ENCODE results near the gene CALR. TPM values are rescaled to one million over a fixed set of nuclear protein-coding genes. Genes with fewer than 3 reads are reported as not detected.

The CALR gene
- 877 and 947 TPM in 2 replicates for total RNA-seq

GRCh38 chr19:12937927-12938778 lies at the start of gene CALR:
Gene CALR (plus strand): TSS chr19:12938609. CDS start chr19:12938680, 71 bp downstream.

GRCh38 chr19:12890787-12891552 lies 47.4 kb upstream of the CALR start, which contains the start of gene GCDH:
Gene GCDH (plus strand): TSS chr19:12891160. CDS start chr19:12891305, 145 bp downstream.

GRCh38 chr19:12933287-12934072 lies 4.9 kb upstream of the CALR start, which contains the start of gene FARSA:
Gene FARSA (minus strand): TSS chr19:12933711. CDS start chr19:12933696, 15 bp downstream.

GRCh38 chr19:12945479-12946091 lies 7.2 kb downstream of the CALR start, which contains the start of gene RAD23A:
Gene RAD23A (plus strand): TSS chr19:12945862. CDS start chr19:12945949, 87 bp downstream.

GRCh38 chr19:12956446-12957388 lies 18.3 kb downstream of the CALR start, which contains the start of gene GADD45GIP1:
Gene GADD45GIP1 (minus strand): TSS chr19:12957223. CDS start chr19:12957212, 11 bp downstream.

GRCh38 chr19:12969292-12969988 lies 31.0 kb downstream of the CALR start, which contains the start of gene DAND5:
Gene DAND5 (plus strand): TSS chr19:12969576. CDS start chr19:12969661, 85 bp downstream.

Other genes starting within 250 kb of the CALR start
- gene FBXW9, start 242.0 kb upstream of the CALR start, total RNA-seq = 7.3 and 8.3 TPM in 2 replicates
- gene TNPO2, start 214.7 kb upstream of the CALR start, total RNA-seq = 32.9 and 45.1 TPM in 2 replicates
- gene TRIR, start 203.9 kb upstream of the CALR start, total RNA-seq = 311 and 336 TPM in 2 replicates
- gene GET3, start 201.1 kb upstream of the CALR start, total RNA-seq = 46.8 and 54.1 TPM in 2 replicates
- not detected in 2 replicates for gene BEST2, start 186.8 kb upstream of the CALR start, total RNA-seq
- 15.2 and 16.8 TPM in 2 replicates for gene HOOK2, start 163.1 kb upstream of the CALR start, total RNA-seq
- gene JUNB, start 147.1 kb upstream of the CALR start, total RNA-seq = 387 and 404 TPM in 2 replicates
- 252 and 259 TPM in 2 replicates for gene PRDX2, start 136.8 kb upstream of the CALR start, total RNA-seq
- not detected in 2 replicates for gene THSD8, start 136.5 kb upstream of the CALR start, total RNA-seq
- 4.9 and 6.0 TPM in 2 replicates for gene RNASEH2A, start 132.0 kb upstream of the CALR start, total RNA-seq
- gene RTBDN, start 104.0 kb upstream of the CALR start, total RNA-seq = not detected in 2 replicates
- 0.19 and 1.3 TPM in 2 replicates for gene MAST1, start 100.1 kb upstream of the CALR start, total RNA-seq
- gene DNASE2, start 57.2 kb upstream of the CALR start, total RNA-seq = 30.2 and 36.6 TPM in 2 replicates
- gene KLF1, start 51.4 kb upstream of the CALR start, total RNA-seq = not detected in 2 replicates
- gene GCDH, start 47.4 kb upstream of the CALR start, total RNA-seq = 28.0 and 29.7 TPM in 2 replicates
- not detected in 2 replicates for gene SYCE2, start 19.3 kb upstream of the CALR start, total RNA-seq
- 48.9 and 49.0 TPM in 2 replicates for gene FARSA, start 4.9 kb upstream of the CALR start, total RNA-seq
- gene RAD23A, start 7.3 kb downstream of the CALR start, total RNA-seq = 50.0 and 60.2 TPM in 2 replicates
- 36.5 and 43.0 TPM in 2 replicates for gene GADD45GIP1, start 18.6 kb downstream of the CALR start, total RNA-seq
- not detected in 2 replicates for gene DAND5, start 31.0 kb downstream of the CALR start, total RNA-seq
- 122 and 124 TPM in 2 replicates for gene NFIX, start 56.9 kb downstream of the CALR start, total RNA-seq
- gene LYL1, start 164.2 kb downstream of the CALR start, total RNA-seq = 0.29 and 0.44 TPM in 2 replicates
- 20.6 and 31.8 TPM in 2 replicates for gene TRMT1, start 178.1 kb downstream of the CALR start, total RNA-seq
- gene NACC1, start 179.7 kb downstream of the CALR start, total RNA-seq = 38.7 and 39.3 TPM in 2 replicates
- 38.6 and 41.6 TPM in 2 replicates for gene STX10, start 211.8 kb downstream of the CALR start, total RNA-seq
- gene IER2, start 211.8 kb downstream of the CALR start, total RNA-seq = 54.7 and 70.7 TPM in 2 replicates